Measurements from ENCODE around the gene LRIG3.
"Not testable (repeated sequence)": the region's sequence is repeated elsewhere in the genome, so short reads cannot be mapped to it uniquely, and the experiment has no call there.

The LRIG3 gene

GRCh38 chr12:58897969-58898368, 22.3 kb downstream of the LRIG3 start:
- DNase-seq (ENCODE audit: low spot score) = no peak

DNA sequence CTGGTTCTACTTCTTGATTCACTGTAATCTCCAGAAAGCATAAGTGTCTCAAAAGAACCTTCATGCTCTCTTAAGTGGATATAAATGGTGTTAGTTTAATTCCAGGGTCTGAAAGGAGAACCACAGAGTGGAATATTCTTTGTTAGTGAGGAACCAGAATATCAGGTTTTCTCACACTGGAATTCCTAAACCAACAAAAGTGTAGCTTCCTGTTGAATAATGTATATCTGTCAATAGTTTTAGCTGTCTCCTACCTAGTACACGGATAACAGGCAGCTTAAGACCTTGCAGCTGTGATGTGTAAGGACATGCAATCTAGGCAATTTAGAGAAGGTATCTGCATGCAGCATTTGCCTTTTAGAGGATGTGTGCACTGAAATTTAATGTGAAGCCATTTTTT, 24.0 kb downstream of the LRIG3 start:
- no peak for DNase-seq (ENCODE audit: low spot score)

DNA sequence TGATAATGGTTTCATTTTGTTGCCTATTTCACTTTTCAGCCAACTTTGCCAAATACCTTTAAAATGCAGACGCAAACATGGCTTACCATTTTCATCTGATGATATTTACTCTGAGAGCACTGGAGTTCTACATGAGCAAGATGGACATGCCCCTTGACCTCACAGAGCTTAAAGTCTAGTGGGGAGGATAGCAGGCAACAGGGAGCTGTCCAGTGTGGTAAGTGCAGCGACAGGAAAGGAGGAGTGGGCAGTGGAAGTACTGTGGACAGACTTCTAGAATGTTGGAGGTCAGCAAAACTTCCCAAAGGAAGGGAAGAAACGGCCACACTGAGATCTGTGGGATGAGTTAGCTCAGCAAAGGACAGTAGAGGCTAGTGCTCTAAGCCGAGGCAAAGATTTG, 25.3 kb downstream of the LRIG3 start:
- no peak for DNase-seq (ENCODE audit: low spot score)

GRCh38 chr12:58894040-58894439, 26.3 kb downstream of the LRIG3 start:
- DNase-seq (ENCODE audit: low spot score) = no peak

- no peak for DNase-seq (ENCODE audit: low spot score)
Measured at GRCh38 chr12:58893495-58893894, 26.8 kb downstream of the LRIG3 start.

GRCh38 chr12:58889557-58889956, 30.7 kb downstream of the LRIG3 start:
- DNase-seq (ENCODE audit: low spot score) = no peak

- DNase-seq (ENCODE audit: low spot score) = no peak
Measured at GRCh38 chr12:58888131-58888783, 32.0 kb downstream of the LRIG3 start.

- DNase-seq (ENCODE audit: low spot score) = no peak
Measured at GRCh38 chr12:58887068-58887467, 33.2 kb downstream of the LRIG3 start.

DNA sequence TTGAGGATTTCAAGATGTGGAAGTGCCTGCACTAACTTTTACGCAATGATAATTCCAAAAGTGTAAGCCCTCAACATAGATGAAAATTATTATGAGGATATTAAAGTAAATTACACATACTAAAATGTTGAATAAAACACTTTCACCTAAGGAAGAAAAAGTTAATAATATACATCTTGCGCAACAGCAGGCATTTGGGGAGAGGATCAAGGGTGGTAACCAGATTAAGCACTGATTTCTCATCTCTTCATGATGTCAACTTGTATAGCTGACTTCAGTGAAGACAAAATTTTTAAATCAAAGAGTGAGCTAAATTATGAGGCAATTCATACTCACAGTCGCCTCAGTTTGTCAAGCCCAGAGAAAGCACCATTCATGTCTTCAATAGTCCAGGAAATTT, 33.8 kb downstream of the LRIG3 start:
- no peak for DNase-seq (ENCODE audit: low spot score)

DNA sequence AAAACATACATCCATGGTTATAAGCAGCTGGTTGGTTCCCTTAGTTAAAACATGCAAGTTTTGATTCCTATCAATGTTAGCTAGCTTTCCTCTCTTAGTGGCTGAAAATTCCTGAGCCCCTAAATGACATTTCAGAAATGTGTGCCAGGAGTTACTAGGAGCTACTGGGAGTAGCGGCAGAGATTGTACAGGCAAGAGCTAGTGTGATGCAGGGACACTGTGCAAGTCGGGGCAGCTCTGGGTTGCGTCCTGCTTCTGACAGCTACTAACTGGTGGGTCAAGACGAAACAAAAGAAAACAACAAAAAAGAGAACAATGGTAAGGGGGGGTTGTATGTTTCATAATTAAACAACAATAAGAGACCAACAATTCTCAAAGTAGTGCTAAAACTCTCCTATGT, 35.4 kb downstream of the LRIG3 start:
- no peak for DNase-seq (ENCODE audit: low spot score)

GRCh38 chr12:58883576-58884334, 36.5 kb downstream of the LRIG3 start:
- no peak for DNase-seq (ENCODE audit: low spot score)

DNA sequence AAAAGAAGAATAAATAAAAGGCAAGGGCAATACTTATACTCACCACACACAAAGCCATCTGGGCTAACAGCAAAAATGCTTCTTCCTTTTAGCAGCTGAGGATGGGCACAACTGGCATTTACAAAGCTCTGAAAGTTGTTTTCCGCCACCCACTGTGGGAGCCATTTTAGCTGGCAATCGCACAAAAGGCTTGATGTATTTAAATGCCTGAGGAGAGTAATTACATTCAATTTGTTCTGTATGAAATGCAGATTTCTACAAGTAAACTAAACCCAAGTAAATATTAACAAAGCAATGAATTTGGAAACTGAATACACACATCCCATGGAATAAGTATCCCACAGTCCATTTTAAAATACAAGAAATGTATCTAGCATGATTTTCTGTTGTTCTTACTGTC, 37.5 kb downstream of the LRIG3 start:
- DNase-seq (ENCODE audit: low spot score) = no peak

DNA sequence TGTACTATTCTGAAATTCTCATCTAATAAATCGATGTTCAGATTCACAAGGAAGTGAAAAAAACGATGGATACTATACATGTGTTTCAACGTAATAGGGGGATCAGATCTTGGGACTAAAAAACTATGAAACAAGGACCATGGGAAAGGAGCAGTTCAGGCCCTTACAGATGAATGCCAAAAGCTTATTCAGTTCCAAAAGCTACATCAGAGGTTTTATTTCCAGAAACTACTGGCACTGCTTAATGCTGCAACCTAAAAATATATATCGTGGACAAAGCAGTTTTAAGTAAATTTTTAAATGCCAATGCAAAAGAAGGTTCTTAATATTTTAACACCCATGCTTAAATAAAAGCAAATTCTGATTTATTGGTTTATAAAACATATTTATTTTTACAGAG, 38.5 kb downstream of the LRIG3 start:
- no peak for DNase-seq (ENCODE audit: low spot score)

- DNase-seq (ENCODE audit: low spot score) = no peak
Measured at GRCh38 chr12:58880639-58881038, 39.7 kb downstream of the LRIG3 start.

DNA sequence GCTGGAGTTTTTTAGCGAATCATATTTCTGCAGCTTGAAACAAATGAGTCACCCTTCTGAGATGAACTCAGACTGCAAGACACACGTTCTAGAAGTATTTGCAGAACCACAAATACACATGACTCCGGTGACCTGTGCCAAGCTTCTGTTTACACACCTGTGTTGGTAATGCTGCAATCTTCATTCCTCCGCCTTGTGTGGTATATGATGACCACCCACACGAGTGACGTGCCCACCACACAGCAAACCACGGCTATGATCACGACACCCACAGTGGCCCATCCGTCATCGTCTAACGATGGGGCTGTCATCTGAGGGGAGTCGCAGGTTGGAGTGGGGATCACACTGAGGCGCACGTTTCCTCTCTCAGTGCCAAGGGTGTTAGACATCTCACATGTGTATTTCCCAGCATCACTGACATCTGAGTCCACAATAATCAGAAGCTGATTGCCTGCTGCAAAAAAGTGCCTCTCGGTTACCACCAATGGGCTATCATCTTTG, 43.0 kb downstream of the LRIG3 start:
- DNase-seq (ENCODE audit: low spot score) = no peak

- no peak for DNase-seq (ENCODE audit: low spot score)
Measured at GRCh38 chr12:58873496-58873895, 46.8 kb downstream of the LRIG3 start.

DNA sequence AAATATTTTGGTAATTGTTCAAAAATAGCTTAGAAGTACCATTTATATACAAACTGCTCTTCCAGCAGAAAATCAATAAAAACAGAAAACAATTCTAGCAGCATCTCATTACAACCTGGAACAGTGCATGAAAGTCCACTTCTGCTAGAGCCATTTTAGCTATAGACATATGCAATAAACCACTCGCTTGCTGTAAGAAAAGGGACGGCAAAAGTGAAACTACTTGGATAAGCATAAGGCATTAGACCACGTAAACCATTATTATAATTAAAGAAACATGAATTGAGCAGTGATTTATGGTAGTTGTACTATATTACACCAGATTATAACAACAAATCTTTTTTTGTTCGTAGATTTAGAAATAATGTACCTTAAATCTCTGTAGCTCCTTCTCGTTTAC, 48.7 kb downstream of the LRIG3 start:
- no peak for DNase-seq (ENCODE audit: low spot score)

- no peak for DNase-seq (ENCODE audit: low spot score)
Measured at GRCh38 chr12:58870595-58870994, 49.7 kb downstream of the LRIG3 start.

DNA sequence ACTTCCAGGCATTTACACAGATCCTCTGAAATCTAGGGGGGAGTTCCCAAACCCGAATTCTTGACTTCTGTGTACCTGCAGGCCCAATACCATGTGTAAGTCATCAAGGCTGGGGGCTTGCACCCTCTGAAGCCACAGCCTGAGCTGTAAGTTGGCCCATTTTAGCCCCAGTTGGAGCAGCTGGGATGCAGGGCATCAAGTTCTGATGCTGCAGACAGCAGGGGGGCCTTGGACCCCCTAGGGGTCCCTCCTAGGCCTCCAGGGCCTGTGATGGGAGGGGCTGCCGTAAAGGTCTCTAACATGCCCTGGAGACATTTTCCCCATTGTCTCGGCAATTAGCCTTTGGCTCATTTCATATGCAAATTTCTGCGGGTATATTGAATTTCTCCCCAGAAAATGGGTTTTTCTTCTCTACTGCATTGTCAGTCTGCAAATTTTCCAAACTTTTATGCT, 59.5 kb downstream of the LRIG3 start:
- DNase-seq (ENCODE audit: low spot score) = no peak

GRCh38 chr12:58860056-58860787, 60.1 kb downstream of the LRIG3 start:
- DNase-seq (ENCODE audit: low spot score) = no peak

DNA sequence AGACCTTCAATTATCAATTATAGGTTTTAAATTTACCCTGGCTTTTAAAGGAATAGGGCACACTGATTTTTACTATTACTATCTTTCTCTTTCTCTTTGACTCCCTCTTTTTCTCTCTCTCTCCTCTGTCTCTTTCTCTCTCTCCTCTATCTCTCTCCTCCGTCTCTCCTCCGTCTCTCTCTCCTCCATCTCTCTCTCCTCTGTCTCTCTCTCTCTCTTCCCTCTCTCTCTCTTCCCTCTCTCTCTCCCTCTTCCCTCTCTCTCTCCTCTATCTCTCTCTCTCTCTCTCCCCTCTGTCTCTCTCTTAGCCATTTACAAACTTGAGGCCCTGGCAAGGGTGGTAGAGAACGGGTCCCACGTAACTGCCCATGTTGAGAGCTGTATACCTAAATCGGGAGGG, 62.3 kb downstream of the LRIG3 start:
- DNase-seq (ENCODE audit: low spot score) = no peak

DNA sequence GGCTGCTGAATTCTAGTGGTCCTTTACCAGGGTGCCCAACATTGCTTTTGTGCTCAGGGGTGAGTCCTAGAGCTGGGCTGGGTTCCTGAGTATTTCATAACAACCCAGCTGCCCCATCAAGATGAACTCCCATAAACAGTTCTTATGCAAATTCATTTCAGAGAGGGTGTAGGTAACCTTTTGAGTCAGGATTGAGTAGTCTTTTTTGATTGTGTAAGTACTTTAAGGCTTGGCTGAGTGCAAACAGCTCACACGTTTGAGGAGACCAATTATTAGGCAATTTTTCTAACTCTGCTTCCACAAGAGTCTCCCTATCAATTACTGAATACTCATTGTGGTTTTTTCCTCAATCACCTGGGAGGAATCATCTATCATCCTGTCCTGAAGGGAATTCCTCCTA, 63.1 kb downstream of the LRIG3 start:
- not testable (repeated sequence) for DNase-seq (ENCODE audit: low spot score)

- DNase-seq (ENCODE audit: low spot score) = not testable (repeated sequence)
Measured at GRCh38 chr12:58855630-58856029, 64.7 kb downstream of the LRIG3 start.

Data from NAMALWA (cell line).